ENCODE measurements around the gene TTYH3. TPM values are rescaled to one million over a fixed set of nuclear protein-coding genes. Genes with fewer than 3 reads are reported as not detected.

The TTYH3 gene
- total RNA-seq, 1 experiment from 2014 or later, result 122 TPM

DNA sequence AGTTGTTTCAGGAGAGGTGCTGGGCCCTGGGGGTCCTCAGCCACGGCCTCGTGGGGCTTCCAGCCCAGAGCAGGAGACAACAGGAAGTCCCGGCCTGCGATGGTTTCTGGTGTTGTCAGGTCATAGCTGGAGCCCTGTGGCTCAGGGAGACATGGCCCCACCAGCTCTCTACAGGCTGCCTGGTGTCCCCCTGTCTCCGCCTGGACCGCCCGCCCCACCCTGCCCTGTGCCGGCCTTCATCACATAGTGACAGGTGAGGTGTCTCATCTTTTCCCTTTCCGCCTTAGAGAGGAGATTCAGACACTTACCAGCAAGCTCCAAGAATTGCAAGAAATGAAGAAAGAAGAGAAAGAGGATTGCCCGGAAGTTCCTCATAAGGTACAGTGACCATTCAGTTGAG, 37.2 kb upstream of the TTYH3 start:
- WGBS (ENCODE audit: extremely low coverage, insufficient read length, low lambda C conversion rate), result no CpG with 5 or more reads among the region's 10 CpGs
- Histone ChIP-seq H3K23me2 (ENCODE audit: insufficient read length, low read depth, low read length, poor library complexity, severe bottlenecking) (no peaks in the 10 kb centered on the region), H3K4ac (ENCODE audit: low read depth, low read length) (no peak overlapping the region), H3K9me3 (ENCODE audit: control insufficient read depth, low read depth, low read length) (no peaks in the 10 kb centered on the region), H4K20me1 (ENCODE audit: control insufficient read depth, insufficient read depth, insufficient read length) (no peaks in the 10 kb centered on the region), H2AK5ac (ENCODE audit: insufficient read length, low read length) (no peak overlapping the region), H2BK5ac (ENCODE audit: insufficient read length, low read length) (no peak overlapping the region), H3K9ac (ENCODE audit: extremely low read depth, insufficient read length, low read length) (no peak overlapping the region), H3K18ac (ENCODE audit: insufficient read length, low read depth, low read length) (no peak overlapping the region), H2BK12ac (ENCODE audit: insufficient read length, low read depth, low read length) (no peak overlapping the region), H3T11ph (ENCODE audit: low read length) (no peak overlapping the region), H3K56ac (ENCODE audit: insufficient read length, low read depth, low read length) (no peak overlapping the region), H3K4me1 (ENCODE audit: insufficient read depth, low read length) (no peaks in the 10 kb centered on the region), H2BK20ac (ENCODE audit: low read depth, low read length, poor library complexity, severe bottlenecking) (no peak overlapping the region), H4K5ac (ENCODE audit: insufficient read length, low read depth, low read length) (no peak overlapping the region), H4K8ac (replicated peaks; ENCODE audit: insufficient read length, low read depth, low read length) (no peak overlapping the region), H3K79me2 (ENCODE audit: insufficient read depth, low read length) (no peaks in the 10 kb centered on the region), H3K4me2 (ENCODE audit: insufficient read depth, insufficient read length, low read length) (no peak overlapping the region), H3K14ac (ENCODE audit: insufficient read depth, low read length) (no peak overlapping the region), H2BK120ac (ENCODE audit: low read depth, low read length, poor library complexity, severe bottlenecking) (no peak overlapping the region), H3K23ac (ENCODE audit: insufficient read length, low read depth, low read length) (no peak overlapping the region), H3K79me1 (ENCODE audit: insufficient read depth, low read depth, low read length, poor library complexity, severe bottlenecking) (no peaks in the 10 kb centered on the region), H3K27ac (ENCODE audit: insufficient read length, low read depth, low read length) (no peak overlapping the region), H2BK15ac (ENCODE audit: low read depth, low read length) (no peak overlapping the region), H3K27me3 (ENCODE audit: insufficient read depth, low read length) (no peaks in the 10 kb centered on the region), H2AFZ (ENCODE audit: low read length) (no peak overlapping the region), H4K91ac (ENCODE audit: insufficient read length, low read depth, low read length) (no peak overlapping the region)
- peaks cover 4 to 13% (median 5%) of the 10 kb centered on the region in 3 experiments; a peak in 5 of 7 replicates for H3K36me3 Mint-ChIP-seq (ENCODE audit: insufficient read depth in 1 of 3, low read depth in 3 of 3)
- no peaks in the 10 kb centered on the region for H3K4me1 Mint-ChIP-seq
- H3K4me3 Mint-ChIP-seq, result no peak overlapping the region
- no peak for DNase-seq
- H3K27me3 Mint-ChIP-seq (ENCODE audit: low read depth), result no peaks in the 10 kb centered on the region
- H3K27ac Mint-ChIP-seq, result peak overlapping the region in 1 of 3 experiments; percentile 1; a peak in 1 of 7 replicates
- H3K9me3 Mint-ChIP-seq, result no peaks in the 10 kb centered on the region
- TF ChIP-seq, protein P1, sequence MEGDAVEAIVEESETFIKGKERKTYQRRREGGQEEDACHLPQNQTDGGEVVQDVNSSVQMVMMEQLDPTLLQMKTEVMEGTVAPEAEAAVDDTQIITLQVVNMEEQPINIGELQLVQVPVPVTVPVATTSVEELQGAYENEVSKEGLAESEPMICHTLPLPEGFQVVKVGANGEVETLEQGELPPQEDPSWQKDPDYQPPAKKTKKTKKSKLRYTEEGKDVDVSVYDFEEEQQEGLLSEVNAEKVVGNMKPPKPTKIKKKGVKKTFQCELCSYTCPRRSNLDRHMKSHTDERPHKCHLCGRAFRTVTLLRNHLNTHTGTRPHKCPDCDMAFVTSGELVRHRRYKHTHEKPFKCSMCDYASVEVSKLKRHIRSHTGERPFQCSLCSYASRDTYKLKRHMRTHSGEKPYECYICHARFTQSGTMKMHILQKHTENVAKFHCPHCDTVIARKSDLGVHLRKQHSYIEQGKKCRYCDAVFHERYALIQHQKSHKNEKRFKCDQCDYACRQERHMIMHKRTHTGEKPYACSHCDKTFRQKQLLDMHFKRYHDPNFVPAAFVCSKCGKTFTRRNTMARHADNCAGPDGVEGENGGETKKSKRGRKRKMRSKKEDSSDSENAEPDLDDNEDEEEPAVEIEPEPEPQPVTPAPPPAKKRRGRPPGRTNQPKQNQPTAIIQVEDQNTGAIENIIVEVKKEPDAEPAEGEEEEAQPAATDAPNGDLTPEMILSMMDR (conservative IDR thresholded peaks at IDR 0.05), result no peak
